Endothelial cell of umbilical vein (primary cell): ENCODE results near the gene COL26A1.

Source experiments
- EZH2 ChIP-seq: IDR thresholded peaks from 2 replicates; pipeline ENCODE4 v1.6.1; 2012; ENCODE audit warnings: borderline replicate concordance, low read depth, mild to moderate bottlenecking, moderate library complexity, low read length, inconsistent platforms; ENCODE audit not compliant: severe bottlenecking
- FOS ChIP-seq: IDR thresholded peaks from 2 replicates; pipeline ENCODE4 v1.6.1; 2011; ENCODE audit warnings: mild to moderate bottlenecking, low read length, moderate library complexity, borderline replicate concordance; ENCODE audit not compliant: insufficient read depth
- GATA2 ChIP-seq: IDR thresholded peaks from 2 replicates; pipeline ENCODE4 v1.7.0; 2011; ENCODE audit warnings: low read depth, mild to moderate bottlenecking, moderate library complexity, mixed read lengths, low read length; ENCODE audit not compliant: insufficient read length, insufficient read depth
- JUN ChIP-seq: IDR thresholded peaks from 2 replicates; pipeline ENCODE4 v1.6.1; 2011; ENCODE audit warnings: borderline replicate concordance, low read depth; ENCODE audit not compliant: insufficient read length, insufficient read depth
- MAX ChIP-seq: IDR thresholded peaks from 2 replicates; pipeline ENCODE4 v1.6.1; 2011; ENCODE audit not compliant: insufficient read depth, insufficient read length
- MYC ChIP-seq: IDR thresholded peaks from one replicate; pipeline ENCODE4 v1.6.1; 2011; ENCODE audit warnings: mild to moderate bottlenecking, low read depth, low read length
- POLR2A ChIP-seq: IDR thresholded peaks from 2 replicates; pipeline ENCODE4 v1.6.1; 2012; ENCODE audit warnings: low read depth, mild to moderate bottlenecking, control low read depth, low read length
- POLR2AphosphoS5 ChIP-seq: IDR thresholded peaks from 2 replicates; pipeline ENCODE4 v1.6.1; 2012; ENCODE audit warnings: low read depth, mild to moderate bottlenecking, control low read depth, low read length, moderate library complexity; ENCODE audit not compliant: insufficient read depth
- TF ChIP-seq, protein P1 (sequence below), 2 donors: IDR thresholded peaks; 1 replicate in 1 of 2; 2 replicates in 1 of 2; pipeline ENCODE4 v1.5.1; 2011; ENCODE audit warnings: low read length in 2 of 2, mild to moderate bottlenecking in 2 of 2, moderate library complexity in 2 of 2, control low read depth in 1 of 2, inconsistent platforms in 1 of 2, low read depth in 1 of 2; ENCODE audit not compliant: insufficient read depth in 1 of 2; ENCODE audit errors: extremely low read depth in 1 of 2

DNA sequence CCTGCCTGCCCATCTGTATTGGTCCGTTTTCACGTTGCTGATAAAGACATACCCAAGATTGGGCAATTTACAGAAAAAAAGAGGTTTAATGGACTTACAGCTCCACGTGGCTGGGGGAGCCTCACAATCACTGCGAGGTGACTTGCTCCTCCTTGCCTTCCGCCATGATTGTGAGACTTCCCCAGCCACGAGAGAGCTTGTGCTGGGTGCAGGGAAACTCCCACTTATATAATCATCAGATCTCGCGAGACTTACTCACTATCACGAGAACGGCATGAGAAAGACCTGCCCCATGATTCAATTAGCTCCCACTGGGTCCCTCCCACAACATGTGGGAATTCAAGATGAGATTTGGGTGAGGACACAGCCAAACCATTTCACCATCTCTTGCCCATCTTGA lies 154.6 kb downstream of the COL26A1 start:
- TF ChIP-seq, protein P1, sequence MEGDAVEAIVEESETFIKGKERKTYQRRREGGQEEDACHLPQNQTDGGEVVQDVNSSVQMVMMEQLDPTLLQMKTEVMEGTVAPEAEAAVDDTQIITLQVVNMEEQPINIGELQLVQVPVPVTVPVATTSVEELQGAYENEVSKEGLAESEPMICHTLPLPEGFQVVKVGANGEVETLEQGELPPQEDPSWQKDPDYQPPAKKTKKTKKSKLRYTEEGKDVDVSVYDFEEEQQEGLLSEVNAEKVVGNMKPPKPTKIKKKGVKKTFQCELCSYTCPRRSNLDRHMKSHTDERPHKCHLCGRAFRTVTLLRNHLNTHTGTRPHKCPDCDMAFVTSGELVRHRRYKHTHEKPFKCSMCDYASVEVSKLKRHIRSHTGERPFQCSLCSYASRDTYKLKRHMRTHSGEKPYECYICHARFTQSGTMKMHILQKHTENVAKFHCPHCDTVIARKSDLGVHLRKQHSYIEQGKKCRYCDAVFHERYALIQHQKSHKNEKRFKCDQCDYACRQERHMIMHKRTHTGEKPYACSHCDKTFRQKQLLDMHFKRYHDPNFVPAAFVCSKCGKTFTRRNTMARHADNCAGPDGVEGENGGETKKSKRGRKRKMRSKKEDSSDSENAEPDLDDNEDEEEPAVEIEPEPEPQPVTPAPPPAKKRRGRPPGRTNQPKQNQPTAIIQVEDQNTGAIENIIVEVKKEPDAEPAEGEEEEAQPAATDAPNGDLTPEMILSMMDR (IDR thresholded peaks at IDR 0.05; ENCODE audit: extremely low read depth in 1 of 2, insufficient read depth in 1 of 2, low read depth in 1 of 2, low read length in 2 of 2) = no peak
- TF ChIP-seq EZH2 (no peak), JUN (no peak), POLR2A (no peak), MYC (no peak), MAX (no peak), GATA2 (no peak), POLR2AphosphoS5 (no peak), FOS (no peak)
